DND-41 (cell line): ENCODE results near the gene KRTAP4-4.
"Not testable (repeated sequence)": the region's sequence is repeated elsewhere in the genome, so short reads cannot be mapped to it uniquely, and the experiment has no call there.

Experiments
- EZH2 ChIP-seq: IDR thresholded peaks from 3 replicates; pipeline ENCODE4 v1.6.1; 2012; ENCODE audit warnings: borderline replicate concordance, low read depth, mild to moderate bottlenecking, moderate library complexity, low read length, inconsistent platforms; ENCODE audit not compliant: severe bottlenecking
- TF ChIP-seq, protein P1 (sequence below): IDR thresholded peaks from 2 replicates; pipeline ENCODE4 v1.5.1; 2012; ENCODE audit warnings: borderline replicate concordance, low read length, moderate library complexity, mild to moderate bottlenecking; ENCODE audit not compliant: poor library complexity, severe bottlenecking; ENCODE audit errors: extremely low read depth

DNA sequence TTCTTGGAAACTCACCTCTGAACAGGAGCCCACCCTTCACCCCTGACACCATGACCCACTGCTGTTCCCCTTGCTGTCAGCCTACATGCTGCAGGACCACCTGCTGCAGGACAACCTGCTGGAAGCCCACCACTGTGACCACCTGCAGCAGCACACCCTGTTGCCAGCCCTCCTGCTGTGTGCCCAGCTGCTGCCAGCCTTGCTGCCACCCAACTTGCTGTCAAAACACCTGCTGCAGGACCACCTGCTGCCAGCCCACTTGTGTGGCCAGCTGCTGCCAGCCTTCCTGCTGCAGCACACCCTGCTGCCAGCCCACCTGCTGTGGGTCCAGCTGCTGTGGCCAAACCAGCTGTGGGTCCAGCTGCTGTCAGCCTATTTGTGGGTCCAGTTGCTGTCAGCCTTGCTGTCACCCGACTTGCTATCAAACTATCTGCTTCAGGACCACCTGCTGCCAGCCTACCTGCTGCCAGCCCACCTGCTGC lies 29.3 kb upstream of the KRTAP4-4 start, which contains the start of gene KRTAP9-1:
- TF ChIP-seq, protein P1, sequence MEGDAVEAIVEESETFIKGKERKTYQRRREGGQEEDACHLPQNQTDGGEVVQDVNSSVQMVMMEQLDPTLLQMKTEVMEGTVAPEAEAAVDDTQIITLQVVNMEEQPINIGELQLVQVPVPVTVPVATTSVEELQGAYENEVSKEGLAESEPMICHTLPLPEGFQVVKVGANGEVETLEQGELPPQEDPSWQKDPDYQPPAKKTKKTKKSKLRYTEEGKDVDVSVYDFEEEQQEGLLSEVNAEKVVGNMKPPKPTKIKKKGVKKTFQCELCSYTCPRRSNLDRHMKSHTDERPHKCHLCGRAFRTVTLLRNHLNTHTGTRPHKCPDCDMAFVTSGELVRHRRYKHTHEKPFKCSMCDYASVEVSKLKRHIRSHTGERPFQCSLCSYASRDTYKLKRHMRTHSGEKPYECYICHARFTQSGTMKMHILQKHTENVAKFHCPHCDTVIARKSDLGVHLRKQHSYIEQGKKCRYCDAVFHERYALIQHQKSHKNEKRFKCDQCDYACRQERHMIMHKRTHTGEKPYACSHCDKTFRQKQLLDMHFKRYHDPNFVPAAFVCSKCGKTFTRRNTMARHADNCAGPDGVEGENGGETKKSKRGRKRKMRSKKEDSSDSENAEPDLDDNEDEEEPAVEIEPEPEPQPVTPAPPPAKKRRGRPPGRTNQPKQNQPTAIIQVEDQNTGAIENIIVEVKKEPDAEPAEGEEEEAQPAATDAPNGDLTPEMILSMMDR, result not testable (repeated sequence)
- TF ChIP-seq EZH2, result not testable (repeated sequence)
